SK-N-SH treated with all-trans-retinoic acid at 6 μM for 48 hours (cell line): ENCODE measurements around the gene C1QTNF5.
A peak's percentile ranks its signal among the peaks of the same experiment; 100 is the strongest.

Experiments
- ATAC-seq: fragments of 200-7000 bp; cut with Tn5 transposase; 3 replicates; pipeline ENCODE4 v1.9.1; 2020; ENCODE audit warnings: mild to moderate bottlenecking, moderate library complexity
- ARNTL ChIP-seq: fragments of 450-650 bp; formaldehyde crosslinking; IDR thresholded peaks from 2 replicates; pipeline ENCODE4 v1.5.0; 2020; ENCODE audit warnings: low read depth, mild to moderate bottlenecking, moderate library complexity, borderline replicate concordance
- BACH2 ChIP-seq: fragments of 250-450 bp; sonication (Bioruptor Pico); IDR thresholded peaks from 2 replicates; pipeline ENCODE4 v1.9.0; 2021; ENCODE audit warnings: mild to moderate bottlenecking, borderline replicate concordance
- CREB5 ChIP-seq: fragments of 250-450 bp; sonication (Bioruptor Pico); IDR thresholded peaks from 2 replicates; pipeline ENCODE4 v1.5.1; 2020; ENCODE audit warnings: low read depth, mild to moderate bottlenecking, moderate library complexity
- CSDC2 ChIP-seq: fragments of 250-450 bp; sonication (Bioruptor Pico); IDR thresholded peaks from 2 replicates; pipeline ENCODE4 v1.5.0; 2020; ENCODE audit warnings: mild to moderate bottlenecking, moderate library complexity
- CSRNP3 ChIP-seq: fragments of 250-450 bp; sonication (Bioruptor Pico); IDR thresholded peaks from 2 replicates; pipeline ENCODE4 v1.5.1; 2021; ENCODE audit warnings: mild to moderate bottlenecking, moderate library complexity
- ESRRG ChIP-seq: fragments of 250-450 bp; sonication (Bioruptor Pico); IDR thresholded peaks from 2 replicates; pipeline ENCODE4 v1.6.1; 2021; ENCODE audit warnings: mild to moderate bottlenecking
- GLIS3 ChIP-seq: fragments of 250-450 bp; sonication (Bioruptor Pico); IDR thresholded peaks from 2 replicates; pipeline ENCODE4 v1.5.0; 2020; ENCODE audit warnings: mild to moderate bottlenecking, moderate library complexity
- ISL1 ChIP-seq: fragments of 250-450 bp; sonication (Bioruptor Pico); IDR thresholded peaks from 2 replicates; pipeline ENCODE4 v2.1.2; 2022; ENCODE audit warnings: mild to moderate bottlenecking, moderate library complexity
- OSR1 ChIP-seq: fragments of 250-450 bp; sonication (Bioruptor Pico); IDR thresholded peaks from 2 replicates; pipeline ENCODE4 v1.8.0; 2022; ENCODE audit warnings: moderate library complexity, mild to moderate bottlenecking, inconsistent platforms
- PATZ1 ChIP-seq: fragments of 250-450 bp; sonication (Bioruptor Pico); IDR thresholded peaks from 2 replicates; pipeline ENCODE4 v1.8.0; 2020; ENCODE audit warnings: mild to moderate bottlenecking, moderate library complexity, borderline replicate concordance
- POU6F1 ChIP-seq: fragments of 250-450 bp; sonication (Bioruptor Pico); IDR thresholded peaks from 2 replicates; pipeline ENCODE4 v1.8.0; 2021; ENCODE audit warnings: low read depth, mild to moderate bottlenecking, moderate library complexity, borderline replicate concordance
- PPARA ChIP-seq: fragments of 250-450 bp; sonication (Bioruptor Pico); IDR thresholded peaks from 2 replicates; pipeline ENCODE4 v1.5.0; 2020; ENCODE audit warnings: mild to moderate bottlenecking, borderline replicate concordance
- RARB ChIP-seq: fragments of 250-450 bp; sonication (Bioruptor Pico); IDR thresholded peaks from 2 replicates; pipeline ENCODE4 v1.8.0; 2021; ENCODE audit warnings: mild to moderate bottlenecking, moderate library complexity
- TCF4 ChIP-seq: fragments of 250-450 bp; sonication (Bioruptor Pico); IDR thresholded peaks from 2 replicates; pipeline ENCODE4 v1.8.0; 2021; ENCODE audit warnings: mild to moderate bottlenecking, moderate library complexity, borderline replicate concordance
- TOX ChIP-seq: fragments of 250-450 bp; sonication (Bioruptor Pico); IDR thresholded peaks from 2 replicates; pipeline ENCODE4 v1.8.0; 2021; ENCODE audit warnings: mild to moderate bottlenecking, moderate library complexity, borderline replicate concordance
- TSHZ2 ChIP-seq: fragments of 250-450 bp; sonication (Bioruptor Pico); IDR thresholded peaks from 2 replicates; pipeline ENCODE4 v1.5.0; 2020; ENCODE audit warnings: mild to moderate bottlenecking, moderate library complexity
- ZFP3 ChIP-seq: fragments of 250-450 bp; sonication (Bioruptor Pico); IDR thresholded peaks from 2 replicates; pipeline ENCODE4 v1.5.0; 2020; ENCODE audit warnings: mild to moderate bottlenecking, moderate library complexity
- ZNF565 ChIP-seq: fragments of 450-650 bp; formaldehyde crosslinking; conservative IDR thresholded peaks from 2 replicates; pipeline ENCODE4 v1.5.0; 2020; ENCODE audit warnings: low read depth, mild to moderate bottlenecking, moderate library complexity
- ZNF70 ChIP-seq: fragments of 450-650 bp; formaldehyde crosslinking; IDR thresholded peaks from 2 replicates; pipeline ENCODE4 v1.5.0; 2020; ENCODE audit warnings: mild to moderate bottlenecking, moderate library complexity
- ZNF8 ChIP-seq: fragments of 450-650 bp; formaldehyde crosslinking; IDR thresholded peaks from 2 replicates; pipeline ENCODE4 v1.5.0; 2020; ENCODE audit warnings: mild to moderate bottlenecking, moderate library complexity

The C1QTNF5 gene

GRCh38 chr11:119324189-119324588 lies 16.5 kb downstream of the C1QTNF5 start (continued):
- TF ChIP-seq TSHZ2 (no peak), ZNF70 (no peak), ZNF565 (CRISPR knock-in tag) (no peak), TOX (CRISPR knock-in tag) (no peak), ZNF8 (CRISPR knock-in tag) (no peak), GLIS3 (CRISPR knock-in tag) (no peak), ARNTL (CRISPR knock-in tag) (no peak), TCF4 (CRISPR knock-in tag) (no peak), OSR1 (CRISPR knock-in tag) (no peak), RARB (CRISPR knock-in tag) (no peak), ZFP3 (CRISPR knock-in tag) (no peak), PPARA (no peak)
- TF ChIP-seq, all 23 proteins: peak for 0

- TF ChIP-seq ZNF565 (CRISPR knock-in tag) (no peak), CSRNP3 (CRISPR knock-in tag) (no peak), TCF4 (CRISPR knock-in tag) (peak; percentile 37; the same call in 1 of the 2 replicates), ISL1 (CRISPR knock-in tag) (no peak), ESRRG (CRISPR knock-in tag) (peak; percentile 60; the same call in 1 of the 2 replicates), RARB (CRISPR knock-in tag) (peak; percentile 52; the same call in 1 of the 2 replicates), CREB5 (peak; percentile 30; the same call in 1 of the 2 replicates), ZNF70 (no peak)
- ATAC-seq: peak; percentile 79
Measured at GRCh38 chr11:119323532-119324033, 17.1 kb downstream of the C1QTNF5 start.

GRCh38 chr11:119322921-119323531 lies 17.7 kb downstream of the C1QTNF5 start:
- ATAC-seq: no peak

More at GRCh38 chr11:119322921-119323531, 17.7 kb downstream of the C1QTNF5 start:
- TF ChIP-seq BACH2 (CRISPR knock-in tag): no peak
- no peak for TF ChIP-seq OSR1 (CRISPR knock-in tag)
- TF ChIP-seq PATZ1 (CRISPR knock-in tag): no peak
- TF ChIP-seq CSRNP3 (CRISPR knock-in tag): no peak
- no peak for TF ChIP-seq ARNTL (CRISPR knock-in tag)
- no peak for TF ChIP-seq CREB5
- TF ChIP-seq RARB (CRISPR knock-in tag): no peak
- TF ChIP-seq GLIS3 (CRISPR knock-in tag): no peak
- TF ChIP-seq ZFP3 (CRISPR knock-in tag): no peak
- no peak for TF ChIP-seq POU6F1 (CRISPR knock-in tag)
- TF ChIP-seq CSDC2 (CRISPR knock-in tag): no peak
- TF ChIP-seq ISL1 (CRISPR knock-in tag): no peak
